Measurements from ENCODE around the gene ELL2.

The ELL2 gene

GRCh38 chr5:95956021-95956899, 5.4 kb downstream of the ELL2 start:
- DNase-seq (ENCODE audit: low read depth in 2 of 2): no peak

- DNase-seq (ENCODE audit: low read depth in 2 of 2): no peak
These were observed 6.9 kb downstream of the ELL2 start for GRCh38 chr5:95954716-95955115.

GRCh38 chr5:95953021-95953702, 8.5 kb downstream of the ELL2 start:
- DNase-seq (ENCODE audit: low read depth in 2 of 2): no peak

GRCh38 chr5:95951916-95952315, 9.7 kb downstream of the ELL2 start:
- DNase-seq (ENCODE audit: low read depth in 2 of 2): no peak

- DNase-seq (ENCODE audit: low read depth in 2 of 2): no peak
These were observed 11.8 kb downstream of the ELL2 start for GRCh38 chr5:95949810-95950209.

- no peak for DNase-seq (ENCODE audit: low read depth in 2 of 2)
These were observed 13.0 kb downstream of the ELL2 start for GRCh38 chr5:95948631-95949030.

- no peak for DNase-seq (ENCODE audit: low read depth in 2 of 2)
These were observed 15.2 kb downstream of the ELL2 start for GRCh38 chr5:95946451-95946850.

GRCh38 chr5:95942968-95943367, 18.7 kb downstream of the ELL2 start:
- no peak for DNase-seq (ENCODE audit: low read depth in 2 of 2)

GRCh38 chr5:95942414-95942813, 19.2 kb downstream of the ELL2 start:
- DNase-seq (ENCODE audit: low read depth in 2 of 2): no peak

GRCh38 chr5:95941756-95942155, 19.9 kb downstream of the ELL2 start:
- DNase-seq (ENCODE audit: low read depth in 2 of 2): no peak

- no peak for DNase-seq (ENCODE audit: low read depth in 2 of 2)
These were observed 20.6 kb downstream of the ELL2 start for GRCh38 chr5:95940758-95941682.

GRCh38 chr5:95939465-95939864, 22.2 kb downstream of the ELL2 start:
- no peak for DNase-seq (ENCODE audit: low read depth in 2 of 2)

GRCh38 chr5:95938766-95939165, 22.9 kb downstream of the ELL2 start:
- no peak for DNase-seq (ENCODE audit: low read depth in 2 of 2)

- no peak for DNase-seq (ENCODE audit: low read depth in 2 of 2)
These were observed 23.3 kb downstream of the ELL2 start for GRCh38 chr5:95938347-95938746.

GRCh38 chr5:95937607-95938152, 24.0 kb downstream of the ELL2 start:
- DNase-seq (ENCODE audit: low read depth in 2 of 2): no peak

- no peak for DNase-seq (ENCODE audit: low read depth in 2 of 2)
These were observed 24.7 kb downstream of the ELL2 start for GRCh38 chr5:95936812-95937397.

GRCh38 chr5:95935553-95936100, 26.0 kb downstream of the ELL2 start:
- DNase-seq (ENCODE audit: low read depth in 2 of 2): no peak

GRCh38 chr5:95934207-95934804, 27.3 kb downstream of the ELL2 start:
- DNase-seq (ENCODE audit: low read depth in 2 of 2): no peak

GRCh38 chr5:95932941-95933340, 28.7 kb downstream of the ELL2 start:
- DNase-seq (ENCODE audit: low read depth in 2 of 2): no peak

- DNase-seq (ENCODE audit: low read depth in 2 of 2): no peak
These were observed 30.4 kb downstream of the ELL2 start for GRCh38 chr5:95931079-95931833.
